GM18951 (cell line): ENCODE results near the gene KCNAB1.

Source experiments
- POLR2A ChIP-seq: IDR thresholded peaks from 4 replicates; pipeline ENCODE4 v1.6.1; 2011; ENCODE audit warnings: mild to moderate bottlenecking; ENCODE audit not compliant: insufficient read length, insufficient read depth; ENCODE audit errors: extremely low read depth
- in situ Hi-C: fragments of 300-500 bp; cut with MboI; formaldehyde crosslinking; loops from one replicate; pipeline ENCODE4 v1.12.0; 2022; ENCODE audit warnings: low sequenced_read_pairs, mixed read lengths, inconsistent platforms; ENCODE audit not compliant: unreplicated experiment

KCNAB1 gene

GRCh38 chr3:156406393-156406792 is 286.0 kb downstream of the KCNAB1 start:
- in situ Hi-C loops: no loop called here
- TF ChIP-seq POLR2A: no peak

- no peak for TF ChIP-seq POLR2A
- in situ Hi-C loops: no loop called here
These were observed 287.3 kb downstream of the KCNAB1 start for GRCh38 chr3:156407617-156408225.

DNA sequence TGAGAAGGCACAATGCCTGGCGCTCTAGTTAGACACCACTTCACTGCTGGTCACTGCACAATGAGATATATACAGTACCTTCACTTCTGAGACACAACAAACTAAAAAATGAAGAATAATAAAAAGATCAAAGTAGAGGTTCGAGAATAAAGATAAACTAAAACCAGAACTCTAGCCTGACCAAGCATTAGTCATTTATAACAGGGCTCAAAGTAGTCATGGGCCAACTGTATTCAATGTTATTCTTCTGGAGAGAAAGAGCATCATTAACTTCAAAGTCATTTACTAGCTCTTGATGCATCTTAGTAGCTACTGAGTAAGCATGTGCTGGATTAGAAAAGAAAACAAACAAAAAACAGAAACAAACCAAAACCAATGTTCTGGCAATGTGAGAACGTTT is 289.3 kb downstream of the KCNAB1 start:
- in situ Hi-C loops: no loop called here
- no peak for TF ChIP-seq POLR2A

DNA sequence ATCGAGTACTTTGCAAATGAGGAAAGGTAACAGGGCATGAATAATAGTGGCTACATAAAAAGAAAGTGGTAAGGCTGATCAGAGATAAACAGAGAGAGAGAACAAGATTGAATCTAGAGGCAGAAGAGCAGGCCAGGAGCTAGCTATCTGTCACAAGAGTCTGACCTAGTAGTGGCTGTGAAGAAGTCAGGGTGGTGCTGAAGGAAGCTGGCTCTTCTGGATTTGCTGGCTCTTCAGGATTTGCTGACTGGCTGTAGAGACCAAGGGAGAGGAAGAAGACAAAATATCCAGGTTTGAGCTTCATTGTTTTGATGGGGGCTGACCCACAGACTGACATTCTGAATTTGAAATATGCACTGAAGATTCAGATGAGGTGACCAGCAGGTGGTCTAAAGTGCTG is 292.2 kb downstream of the KCNAB1 start:
- in situ Hi-C loops: no loop called here
- no peak for TF ChIP-seq POLR2A

GRCh38 chr3:156413293-156413892 is 293.0 kb downstream of the KCNAB1 start:
- in situ Hi-C loops: no loop called here
- no peak for TF ChIP-seq POLR2A

GRCh38 chr3:156416846-156417558 is 296.6 kb downstream of the KCNAB1 start:
- TF ChIP-seq POLR2A: no peak
- in situ Hi-C loops: no loop called here

DNA sequence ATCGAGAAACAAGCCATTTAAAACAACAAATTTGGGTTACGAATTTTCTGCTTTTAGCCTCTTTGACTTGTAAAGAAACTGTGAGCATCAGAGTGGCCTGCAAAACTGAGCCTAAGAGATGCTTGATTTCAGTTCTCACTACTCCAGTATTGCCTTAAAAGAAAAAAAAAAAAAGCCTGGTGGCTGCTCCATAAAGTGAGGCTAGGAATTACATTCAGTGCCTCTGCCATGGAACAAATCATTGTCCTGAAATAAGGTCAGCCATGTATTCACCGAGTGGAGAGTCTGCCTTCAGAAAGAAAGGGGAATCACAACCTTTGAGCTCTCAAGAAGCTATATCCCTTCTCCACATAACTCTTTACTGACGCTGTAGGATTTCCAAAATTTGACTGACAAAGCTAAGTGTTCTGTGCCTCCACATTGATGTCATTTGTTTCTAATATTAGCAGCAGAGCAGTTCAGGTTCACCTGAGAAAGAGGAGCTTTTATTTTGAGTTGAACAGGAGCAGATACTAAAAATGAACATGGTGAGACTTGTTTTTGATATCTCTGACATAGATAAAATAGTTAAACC is 297.3 kb downstream of the KCNAB1 start:
- in situ Hi-C loops: no loop called here
- TF ChIP-seq POLR2A: no peak

DNA sequence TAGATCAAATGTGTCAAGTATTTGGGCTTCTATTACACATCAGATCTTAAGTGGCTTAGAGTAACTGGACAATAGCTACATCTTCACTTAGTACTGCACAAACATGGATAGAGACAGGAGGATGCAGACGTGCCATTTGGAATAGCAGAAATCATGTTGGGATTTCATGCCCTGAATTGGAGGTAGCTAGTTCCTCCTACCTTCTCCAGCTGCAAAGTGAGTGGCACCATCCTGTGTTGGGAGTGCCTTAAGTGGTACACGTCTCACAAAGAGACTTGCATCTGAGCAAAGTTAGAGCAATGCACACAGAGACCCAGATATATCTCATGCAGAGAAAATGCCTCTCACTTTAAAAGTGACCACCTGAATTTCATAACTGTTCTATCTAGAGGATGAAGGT is 298.1 kb downstream of the KCNAB1 start:
- in situ Hi-C loops: no loop called here
- TF ChIP-seq POLR2A: no peak

DNA sequence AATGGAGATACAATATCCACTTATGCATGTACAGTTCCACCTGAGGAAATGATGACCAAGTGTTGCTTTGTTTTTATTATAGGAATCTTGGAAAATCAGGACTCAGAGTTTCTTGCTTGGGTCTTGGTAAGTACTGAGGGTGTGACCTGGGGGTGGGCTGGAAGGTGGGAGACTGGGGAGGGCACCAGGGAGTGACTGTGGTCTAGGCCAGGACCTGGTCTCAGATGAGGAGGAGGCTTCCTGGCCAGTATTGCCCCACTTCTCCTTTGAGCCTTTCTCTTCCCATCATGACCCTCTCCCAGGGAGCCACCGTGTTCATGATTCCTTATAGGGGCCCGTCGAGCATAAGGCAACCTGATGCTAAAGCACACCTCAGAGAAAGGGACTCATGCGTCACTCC is 301.2 kb downstream of the KCNAB1 start:
- TF ChIP-seq POLR2A: no peak
- in situ Hi-C loops: no loop called here

DNA sequence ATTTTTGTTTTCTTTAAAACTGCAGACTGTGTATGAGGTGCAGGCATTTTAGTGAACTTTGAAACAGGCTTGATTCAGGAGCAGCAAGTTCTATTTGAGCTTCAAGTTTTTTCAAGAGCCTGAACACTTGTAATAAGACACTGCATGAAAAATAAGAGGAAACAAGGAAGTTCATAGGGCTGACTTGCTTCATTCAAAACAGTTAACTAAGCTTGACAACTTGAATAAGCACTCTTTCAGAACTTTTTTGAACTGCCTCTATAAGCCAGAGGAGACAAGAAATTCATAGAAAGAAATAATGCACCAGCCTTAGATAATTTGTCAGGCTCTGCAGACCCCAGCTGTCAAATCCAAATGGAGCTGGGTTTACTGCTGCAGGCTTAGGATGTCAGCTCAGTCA is 304.4 kb downstream of the KCNAB1 start:
- TF ChIP-seq POLR2A: no peak
- in situ Hi-C loops: no loop called here

DNA sequence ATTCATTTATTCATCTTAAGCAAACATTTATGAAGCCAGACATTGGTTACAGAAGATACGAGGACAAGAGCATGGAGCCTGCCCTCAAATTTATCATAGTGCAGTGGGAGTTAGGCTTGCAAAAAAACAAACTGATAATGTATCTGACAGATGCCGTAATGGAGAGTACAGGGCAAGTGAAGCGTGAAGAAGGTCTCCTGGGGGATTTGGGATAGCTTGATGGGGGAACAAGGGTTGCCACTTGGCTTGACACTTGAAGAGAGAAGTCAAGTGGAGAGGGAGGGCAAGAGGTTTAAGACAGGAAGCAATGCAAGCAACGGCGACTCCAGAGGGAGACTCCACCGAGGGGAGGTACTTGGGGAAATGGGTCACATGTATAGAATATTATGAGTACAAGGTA is 305.3 kb downstream of the KCNAB1 start:
- no peak for TF ChIP-seq POLR2A
- in situ Hi-C loops: no loop called here

DNA sequence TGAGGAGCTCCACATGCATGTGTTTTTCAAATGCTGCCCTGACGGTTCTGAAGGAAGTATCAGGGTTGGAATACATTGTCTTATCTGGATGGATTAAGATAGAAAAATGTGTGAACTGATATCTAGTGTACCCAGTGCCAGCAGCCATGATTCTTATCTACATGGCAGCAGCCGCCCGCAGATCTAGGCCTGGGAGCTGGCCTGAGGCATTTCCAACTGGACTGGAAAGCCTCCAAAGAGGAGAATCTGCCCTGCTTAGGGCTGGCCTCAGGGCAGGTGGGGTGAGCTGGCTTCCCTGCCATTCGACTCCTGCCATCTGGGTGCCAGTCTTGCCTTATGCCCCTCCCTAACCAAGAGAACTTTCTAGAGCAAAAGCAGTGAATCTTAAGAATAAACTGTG is 308.7 kb downstream of the KCNAB1 start:
- in situ Hi-C loops: no loop called here

GRCh38 chr3:156431334-156432124 is 311.2 kb downstream of the KCNAB1 start:
- TF ChIP-seq POLR2A: no peak
- in situ Hi-C loops: no loop called here

More for the DNA sequence above, 308.7 kb downstream of the KCNAB1 start:
- TF ChIP-seq POLR2A: no peak
